G401.6 (cell line): ENCODE results near the gene HIPK3.
"Not testable (repeated sequence)": the region's sequence is repeated elsewhere in the genome, so short reads cannot be mapped to it uniquely, and the experiment has no call there.

Experiments
- FAIRE-seq: peaks from 2 replicates; lab custom pipeline; 2012; peaks lifted over from hg19 to GRCh38; lab: Jason Lieb, UNC

The HIPK3 gene

DNA sequence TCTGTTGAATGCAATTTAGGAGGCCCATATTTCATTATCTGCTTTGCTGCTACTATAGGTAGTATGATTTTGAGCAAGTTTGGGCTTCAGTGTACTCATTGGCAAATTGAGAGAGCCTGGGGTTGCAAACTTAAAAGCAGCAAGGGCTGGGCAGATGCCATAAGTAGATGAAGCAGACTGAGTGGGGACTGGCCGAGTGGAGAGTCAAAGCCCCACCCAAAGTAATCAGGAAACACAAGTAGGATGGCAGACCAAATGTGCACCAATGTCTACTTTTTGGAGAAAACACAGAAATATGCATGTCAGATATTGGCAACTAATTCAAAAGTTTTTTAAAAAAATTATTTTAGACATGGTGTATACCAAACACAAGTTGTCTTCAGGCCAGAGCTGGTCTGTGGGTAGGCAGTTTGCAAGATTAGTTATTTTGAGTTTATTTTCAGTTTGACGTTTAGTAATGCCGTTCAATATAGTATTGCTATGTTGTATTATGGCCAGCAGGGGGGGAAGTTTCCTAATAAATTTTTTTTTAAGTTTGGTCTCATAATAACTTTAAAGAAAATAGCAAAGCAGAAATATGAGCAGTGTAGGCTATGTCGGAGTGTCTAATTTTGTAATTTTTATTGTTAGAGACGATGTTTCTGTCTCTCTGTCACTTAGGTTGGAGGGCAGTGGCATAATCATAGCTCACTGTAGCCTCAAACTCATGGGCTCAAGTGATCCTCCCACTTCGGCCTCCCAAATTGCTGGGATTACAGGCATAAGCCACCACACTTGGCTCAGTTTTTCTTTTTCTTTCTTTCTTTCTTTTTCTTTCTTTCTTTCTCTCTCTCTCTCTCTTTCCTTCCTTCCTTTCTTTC is 105.1 kb downstream of the HIPK3 start:
- peak; percentile 86 for FAIRE-seq

- FAIRE-seq: no peak
Observed at GRCh38 chr11:33366918-33367317, 109.7 kb downstream of the HIPK3 start.

DNA sequence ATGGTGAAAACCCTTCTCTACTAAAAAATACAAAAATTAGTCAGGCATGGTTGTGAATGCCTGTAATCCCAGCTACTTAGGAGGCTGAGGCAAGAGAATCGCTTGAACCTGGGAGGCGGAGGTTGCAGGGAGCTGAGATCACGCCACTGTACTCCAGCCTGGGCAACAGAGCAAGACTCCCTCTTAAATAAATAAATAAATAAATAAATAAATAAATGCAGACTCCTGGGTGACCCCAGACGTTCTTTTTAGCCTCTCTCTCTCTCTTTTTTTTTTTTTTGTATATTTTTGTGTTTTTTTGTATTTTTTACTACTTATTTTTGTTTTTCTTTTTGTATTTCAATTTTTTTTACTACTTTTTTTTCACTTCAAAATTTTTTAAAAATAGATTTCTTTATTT is 111.3 kb downstream of the HIPK3 start:
- not testable (repeated sequence) for FAIRE-seq

- no peak for FAIRE-seq
Observed at GRCh38 chr11:33368931-33369330, 111.8 kb downstream of the HIPK3 start.

GRCh38 chr11:33373636-33374035 is 116.5 kb downstream of the HIPK3 start:
- FAIRE-seq: no peak

DNA sequence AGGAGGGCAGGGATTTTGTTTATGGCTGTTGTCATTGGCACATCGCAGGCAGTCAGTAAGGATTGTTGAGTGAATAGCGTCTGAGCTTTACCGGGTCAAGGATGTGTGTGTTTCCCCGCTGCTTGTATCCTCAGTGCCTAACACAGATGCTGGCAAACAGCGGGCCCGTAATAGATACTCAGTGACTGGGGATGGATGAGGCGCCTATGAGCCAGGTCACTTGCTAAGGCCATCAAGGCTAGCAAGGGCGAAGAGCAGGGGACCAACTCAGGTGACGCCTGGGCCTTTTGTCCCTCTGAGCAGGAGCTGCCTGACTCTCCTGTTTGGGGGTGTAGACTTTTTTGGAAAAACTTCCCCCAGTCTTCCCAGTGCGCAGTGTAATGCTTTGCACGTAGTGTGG is 118.1 kb downstream of the HIPK3 start:
- FAIRE-seq: no peak

DNA sequence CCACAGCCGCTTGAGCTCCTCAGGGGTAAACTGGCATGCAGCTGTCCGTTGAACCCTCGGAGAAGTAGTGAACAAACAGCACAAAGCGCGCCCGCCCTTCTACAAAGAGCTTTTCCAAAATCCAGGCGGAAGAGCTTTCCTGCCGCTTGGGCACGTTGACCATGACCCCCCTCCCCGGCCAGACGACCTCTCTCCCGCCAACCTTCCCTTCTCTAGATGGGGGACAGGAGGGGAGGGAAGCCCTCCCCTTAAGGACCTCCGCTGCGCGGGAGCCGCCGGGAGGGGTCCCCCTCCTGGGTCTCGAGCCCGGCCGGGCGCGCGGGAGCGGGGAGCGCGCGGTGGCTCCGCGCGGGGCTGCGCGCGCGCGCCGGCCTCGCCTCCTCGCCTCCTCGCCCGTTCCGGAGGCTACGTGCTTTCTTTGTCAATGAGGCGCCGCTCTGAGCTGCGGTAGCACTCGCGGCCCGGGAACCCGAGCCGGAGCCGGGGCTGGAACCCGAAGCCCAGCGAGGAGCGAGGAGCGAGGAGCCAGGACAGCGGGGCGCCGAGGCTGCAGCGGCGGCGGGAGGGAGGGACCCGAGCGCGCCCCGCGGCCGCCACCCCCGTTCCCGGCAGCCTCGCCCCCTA is 118.6 kb downstream of the HIPK3 start, which contains the start of gene KIAA1549L:
Gene KIAA1549L, plus strand, starts transcription at position 421 of the 624 bp plus-strand sequence.
- no peak for FAIRE-seq

- FAIRE-seq: no peak
Observed at GRCh38 chr11:33376331-33377310, 119.4 kb downstream of the HIPK3 start.

DNA sequence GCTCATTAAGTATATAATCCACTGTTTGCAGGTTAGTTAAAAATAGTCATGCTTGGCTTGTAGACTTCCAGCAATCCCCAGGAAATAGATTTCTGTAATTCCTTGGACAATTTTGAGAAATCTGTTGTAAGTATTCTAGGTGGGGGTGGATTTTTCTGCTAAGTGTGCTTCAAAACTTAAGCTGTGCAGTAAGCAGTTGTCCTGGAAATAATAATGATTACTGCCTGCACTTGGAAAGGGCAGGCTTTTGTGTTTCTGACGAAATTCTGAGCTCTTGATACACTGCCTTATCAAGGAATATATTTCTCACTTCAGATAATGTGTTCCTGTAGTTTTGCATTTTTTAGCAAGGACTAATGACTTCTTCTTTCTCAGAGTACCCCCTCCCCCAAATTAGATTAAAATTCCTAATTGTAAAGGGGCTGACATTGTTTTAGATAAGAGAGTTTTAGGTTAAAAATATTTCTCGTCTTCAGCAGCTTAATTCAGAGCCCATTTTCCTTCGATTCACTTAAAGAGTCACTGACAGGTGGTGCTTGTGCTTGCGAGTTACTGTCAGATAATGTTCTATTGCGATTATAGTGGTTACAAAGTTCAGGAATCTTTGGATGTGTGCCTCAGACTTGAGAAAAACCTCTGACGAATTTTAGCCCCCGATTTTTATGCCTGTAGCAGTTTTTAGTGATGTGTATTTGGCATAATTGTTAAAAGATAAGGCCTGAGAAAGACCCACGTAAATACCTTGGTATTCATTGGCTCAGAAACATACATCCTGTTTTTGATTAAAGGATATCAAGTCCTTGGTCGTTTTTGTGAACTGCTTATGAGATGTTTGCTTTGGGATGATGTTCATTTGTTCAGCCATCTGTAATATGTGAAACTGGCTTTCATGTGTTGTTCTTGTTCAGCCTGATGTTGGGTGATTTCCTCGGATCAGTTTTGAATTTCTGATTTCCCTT is 120.5 kb downstream of the HIPK3 start:
- FAIRE-seq: no peak

DNA sequence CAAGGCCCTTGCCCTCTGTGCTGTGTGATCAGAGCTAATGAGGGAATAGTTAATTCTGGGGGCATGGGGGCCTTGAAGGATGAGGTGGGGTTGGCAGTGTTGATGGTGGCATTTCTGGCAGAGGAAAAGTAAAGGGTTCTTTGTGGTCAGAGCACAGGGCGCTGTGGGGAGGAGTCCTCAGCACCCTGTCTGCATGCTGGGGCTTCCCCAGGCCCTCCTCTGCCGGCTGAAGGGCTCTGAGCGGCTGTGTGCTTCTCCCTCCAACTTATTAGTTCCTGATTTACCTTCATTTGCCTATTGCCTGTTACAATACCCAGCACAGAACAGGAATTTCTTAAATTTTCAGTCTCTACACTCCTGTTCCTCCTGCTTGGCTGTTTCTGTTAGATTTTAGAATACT is 122.8 kb downstream of the HIPK3 start:
- no peak for FAIRE-seq

GRCh38 chr11:33383075-33383919 is 126.1 kb downstream of the HIPK3 start:
- no peak for FAIRE-seq

GRCh38 chr11:33383920-33384209 is 126.7 kb downstream of the HIPK3 start:
- FAIRE-seq: no peak

- FAIRE-seq: no peak
Observed at GRCh38 chr11:33384220-33384619, 127.0 kb downstream of the HIPK3 start.

GRCh38 chr11:33387581-33387980 is 130.4 kb downstream of the HIPK3 start:
- FAIRE-seq: no peak

DNA sequence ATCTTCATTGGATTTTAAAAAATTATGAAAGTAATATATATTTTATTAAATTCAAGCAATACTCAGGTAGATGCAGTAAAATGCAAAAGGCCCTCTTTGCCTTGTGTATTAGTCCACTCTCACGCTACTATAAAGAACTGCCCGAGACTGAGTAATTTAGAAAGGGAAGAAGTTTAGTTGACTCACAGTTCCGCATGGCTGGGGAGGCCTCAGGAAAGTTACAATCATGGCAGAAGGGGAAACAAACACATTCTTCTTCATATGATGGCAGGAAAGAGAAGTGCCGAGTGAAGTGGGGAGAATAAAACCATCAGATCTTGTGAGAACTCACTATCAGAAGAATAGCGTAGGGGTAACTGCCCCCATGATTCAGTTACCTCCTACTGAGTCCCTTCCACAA is 130.8 kb downstream of the HIPK3 start:
- FAIRE-seq: no peak

GRCh38 chr11:33388793-33389525 is 131.8 kb downstream of the HIPK3 start:
- FAIRE-seq: no peak

DNA sequence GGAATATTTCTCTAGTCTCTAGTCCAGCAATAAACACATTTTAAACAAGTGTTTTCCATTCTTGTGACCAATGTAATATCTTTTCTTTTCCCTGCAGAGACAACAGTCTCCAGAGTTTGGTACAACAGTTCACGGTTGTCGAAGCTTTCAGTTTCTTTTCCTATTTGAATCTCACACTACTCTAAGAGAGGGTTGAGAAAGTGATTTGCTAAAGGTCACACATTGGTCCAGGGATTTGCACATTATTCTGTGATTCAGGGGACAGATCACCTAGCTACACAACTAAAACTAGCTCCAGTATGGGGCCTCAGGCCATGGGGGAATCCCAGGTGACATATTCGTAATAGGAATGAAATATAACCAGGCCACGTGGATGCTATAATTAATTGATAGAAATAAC is 132.5 kb downstream of the HIPK3 start:
- FAIRE-seq: no peak

GRCh38 chr11:33390944-33391892 is 134.0 kb downstream of the HIPK3 start:
- FAIRE-seq: no peak

GRCh38 chr11:33391893-33392251 is 134.7 kb downstream of the HIPK3 start:
- FAIRE-seq: no peak
